HG03064 (cell line): Measurements from ENCODE around the gene NXPH2.
"Not testable (repeated sequence)": the region's sequence is repeated elsewhere in the genome, so short reads cannot be mapped to it uniquely, and the experiment has no call there.

ENCODE experiments used
- ATAC-seq: cut with Tn5 transposase; IDR thresholded peaks from one replicate; pipeline ENCODE4 v1.9.1; 2021; ENCODE audit warnings: low read depth; ENCODE audit not compliant: unreplicated experiment

Gene NXPH2

DNA sequence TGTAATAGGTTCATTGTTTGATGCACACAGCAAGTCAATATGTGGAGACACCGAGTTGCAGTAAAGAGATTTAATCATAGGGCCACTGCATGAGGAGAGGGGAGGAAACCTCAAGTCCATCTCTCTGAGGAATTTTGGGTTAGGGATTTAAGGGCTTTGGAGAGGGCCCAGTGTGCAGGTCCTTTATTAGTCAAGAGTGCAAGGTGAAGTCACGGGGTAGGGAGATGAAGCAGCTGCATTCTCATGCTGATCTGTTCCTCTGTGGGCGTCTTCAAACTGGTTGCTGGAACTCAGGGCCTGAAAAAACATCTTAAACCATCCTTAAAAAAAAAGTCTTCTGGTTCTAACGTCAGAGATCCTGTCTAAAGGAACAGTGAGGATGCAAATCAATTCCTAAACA is 131.6 kb downstream of the NXPH2 start:
- no peak for ATAC-seq

DNA sequence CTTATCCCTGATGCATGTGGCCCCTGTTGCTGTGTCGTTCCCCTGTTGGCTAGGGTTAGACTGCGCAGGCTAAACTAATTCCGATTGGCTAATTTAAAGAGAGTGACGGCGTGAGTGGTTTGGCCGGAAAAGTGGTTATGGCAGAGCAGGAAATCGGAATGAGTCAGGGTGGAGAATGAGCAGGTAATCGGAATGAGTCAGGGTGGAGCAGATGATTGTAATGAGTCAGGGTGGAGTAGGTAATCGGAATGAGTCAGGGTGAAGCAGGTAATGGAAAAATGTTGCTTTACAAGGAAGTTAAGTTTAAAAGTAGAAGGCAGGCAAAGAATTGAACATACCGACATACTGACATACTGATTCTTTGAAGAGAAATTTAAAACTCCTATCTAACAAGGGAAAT is 135.4 kb downstream of the NXPH2 start:
- ATAC-seq: not testable (repeated sequence)

- no peak for ATAC-seq
Measured at GRCh38 chr2:138640921-138641676, 139.1 kb downstream of the NXPH2 start.

DNA sequence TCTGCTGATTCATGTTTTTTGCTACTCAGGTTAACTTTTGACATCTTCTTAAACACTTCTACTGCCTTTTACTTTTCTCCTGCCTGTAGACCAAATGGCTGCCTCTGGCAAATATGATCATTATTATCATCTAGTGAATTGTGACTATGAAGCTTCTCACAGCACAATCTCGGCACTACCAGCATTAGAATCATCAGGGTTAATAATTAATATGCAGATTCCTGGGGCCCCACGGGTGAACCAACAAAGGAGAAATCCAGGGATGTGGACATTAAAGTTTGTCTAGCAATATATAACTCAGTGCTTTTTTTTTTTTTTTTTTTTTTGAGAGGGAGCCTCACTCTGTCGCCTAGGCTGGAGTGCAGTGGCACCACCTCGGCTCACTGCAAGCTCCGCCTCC is 142.5 kb downstream of the NXPH2 start:
- no peak for ATAC-seq

GRCh38 chr2:138637061-138637460 is 143.1 kb downstream of the NXPH2 start:
- no peak for ATAC-seq

- ATAC-seq: no peak
Measured at GRCh38 chr2:138633049-138633448, 147.1 kb downstream of the NXPH2 start.

- ATAC-seq: no peak
Measured at GRCh38 chr2:138632066-138632620, 148.0 kb downstream of the NXPH2 start.

DNA sequence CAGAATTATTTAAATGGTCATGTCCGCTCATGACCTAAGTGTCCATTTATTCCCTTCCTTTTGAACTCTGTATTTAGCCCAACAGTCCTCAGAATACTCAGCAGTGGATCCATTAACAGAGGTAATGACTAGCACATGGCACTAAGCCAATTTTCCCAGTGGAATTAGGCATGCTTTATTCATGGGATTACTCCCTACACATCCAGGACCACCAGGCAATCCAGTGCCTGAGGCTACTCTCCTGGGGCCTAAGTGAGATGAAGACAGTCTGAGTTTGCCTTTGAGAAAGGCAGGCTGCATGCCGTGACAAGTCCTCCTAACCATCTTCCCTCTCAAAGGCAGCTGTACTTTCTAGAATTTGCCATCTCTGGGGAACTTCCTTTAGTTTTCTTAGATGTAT is 150.0 kb downstream of the NXPH2 start:
- ATAC-seq: no peak

- ATAC-seq: no peak
Measured at GRCh38 chr2:138626148-138626547, 154.0 kb downstream of the NXPH2 start.

DNA sequence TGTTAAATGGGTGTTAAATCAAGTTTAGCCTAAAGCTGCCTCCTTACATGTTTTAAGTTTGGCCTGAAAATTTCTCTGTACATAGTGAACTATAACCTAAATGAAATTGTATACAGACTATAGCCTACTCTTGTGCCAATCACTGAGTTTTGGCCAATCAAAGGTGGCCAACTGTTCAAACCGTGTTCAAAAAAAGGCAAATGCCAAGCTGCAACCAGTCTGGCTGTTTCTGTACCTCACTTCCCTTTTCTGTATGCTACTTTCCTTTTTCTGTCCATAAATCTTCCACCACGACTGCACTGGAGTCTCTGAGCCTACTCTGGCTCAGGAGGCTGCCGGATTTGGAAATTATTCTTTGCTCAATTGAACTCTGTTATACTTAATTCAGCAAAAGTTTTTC is 157.6 kb downstream of the NXPH2 start:
- no peak for ATAC-seq

GRCh38 chr2:138621139-138621538 is 159.1 kb downstream of the NXPH2 start:
- no peak for ATAC-seq

GRCh38 chr2:138620431-138620830 is 159.8 kb downstream of the NXPH2 start:
- no peak for ATAC-seq
